RPMI8226 (cell line): ENCODE data around the gene PHEX.

Experiments
- DNase-seq: peaks from one replicate; pipeline ENCODE4 v3.0.0-alpha.2; 2015

The PHEX gene

DNA sequence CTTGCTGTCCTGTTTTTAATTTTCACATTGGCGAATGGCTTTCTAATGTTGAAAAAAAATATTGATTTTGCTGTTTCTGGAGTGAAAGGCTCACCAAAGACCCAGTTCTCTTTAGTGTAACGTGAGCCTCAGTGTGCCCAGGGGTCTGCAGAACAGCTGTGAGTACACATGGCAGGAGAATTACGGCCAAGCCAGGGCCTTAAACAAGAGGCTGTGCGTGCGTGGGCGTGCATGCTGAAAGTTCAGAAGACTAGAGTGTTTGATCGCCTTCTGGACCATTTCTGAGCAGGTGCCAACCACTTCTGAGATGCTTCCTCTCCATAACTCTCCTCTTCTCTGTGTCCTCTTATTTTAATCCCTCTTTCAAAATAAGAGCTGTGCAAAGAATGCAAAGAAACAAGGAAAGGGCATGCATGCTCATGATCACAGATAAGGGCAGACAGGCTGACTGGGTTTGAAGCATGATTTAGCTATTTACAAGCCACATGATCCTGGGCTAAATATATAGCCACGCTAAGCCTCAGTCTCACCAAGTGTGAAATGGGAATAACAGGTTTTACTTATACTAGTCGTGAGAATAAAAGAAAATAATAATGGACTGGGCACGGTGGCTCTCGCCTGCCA, 9.9 kb downstream of the PHEX start:
- DNase-seq, result no peak

DNA sequence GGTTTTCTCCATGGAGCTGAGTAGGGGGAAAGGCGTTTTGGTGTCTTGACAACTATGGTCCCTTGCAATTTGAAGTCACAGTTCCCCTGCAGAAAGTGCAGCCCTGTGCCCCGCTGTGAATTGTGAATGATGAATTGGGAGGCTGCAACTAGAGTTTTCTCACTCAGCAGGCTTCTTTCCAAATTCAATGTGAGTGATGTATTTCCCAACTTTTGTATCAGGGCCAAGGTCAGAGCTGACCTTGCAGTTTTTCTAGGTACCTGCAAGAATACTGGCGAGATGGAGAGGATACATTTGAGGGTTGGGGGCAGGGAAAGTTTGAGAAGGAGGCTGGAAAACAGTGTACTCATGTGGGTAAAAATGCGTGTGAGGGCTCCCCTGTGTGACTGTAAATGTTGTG, 11.7 kb downstream of the PHEX start:
- no peak for DNase-seq

DNA sequence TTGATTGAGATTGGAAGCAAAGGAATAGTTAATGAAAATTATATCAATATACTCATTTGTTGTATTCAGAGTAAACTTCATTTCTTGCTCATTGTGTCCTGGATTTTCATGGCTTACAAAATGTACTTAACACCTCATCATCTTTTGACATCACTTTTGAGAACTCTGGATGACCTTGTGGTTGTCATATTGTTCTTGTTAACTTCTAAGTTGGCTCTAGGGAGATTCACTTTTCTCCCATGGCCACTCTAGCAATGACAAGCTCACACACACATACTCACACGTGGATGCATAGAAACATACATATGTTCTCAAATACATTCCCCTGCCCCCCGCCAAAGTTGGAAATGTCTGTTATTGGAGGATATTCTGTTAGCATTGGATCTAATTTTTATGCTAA, 15.3 kb downstream of the PHEX start:
- DNase-seq, result no peak

DNA sequence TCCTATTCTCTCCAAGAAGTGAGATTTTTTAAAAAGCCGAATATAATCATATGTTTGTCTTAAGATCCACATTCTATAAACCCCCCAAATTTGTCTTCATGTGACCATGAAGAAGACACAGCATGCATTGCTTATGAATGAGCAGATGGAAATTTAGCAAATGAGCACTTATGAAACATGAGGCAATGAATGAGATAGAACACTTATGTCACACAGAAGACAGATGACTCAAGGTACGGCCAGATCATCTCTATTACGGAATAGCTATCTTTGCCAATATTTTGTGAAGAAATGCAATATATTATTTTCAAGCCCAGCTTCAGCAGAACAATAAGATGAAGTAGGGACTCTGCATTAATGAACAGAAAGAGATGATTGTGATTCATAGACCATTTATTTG, 21.4 kb downstream of the PHEX start:
- DNase-seq, result no peak

DNA sequence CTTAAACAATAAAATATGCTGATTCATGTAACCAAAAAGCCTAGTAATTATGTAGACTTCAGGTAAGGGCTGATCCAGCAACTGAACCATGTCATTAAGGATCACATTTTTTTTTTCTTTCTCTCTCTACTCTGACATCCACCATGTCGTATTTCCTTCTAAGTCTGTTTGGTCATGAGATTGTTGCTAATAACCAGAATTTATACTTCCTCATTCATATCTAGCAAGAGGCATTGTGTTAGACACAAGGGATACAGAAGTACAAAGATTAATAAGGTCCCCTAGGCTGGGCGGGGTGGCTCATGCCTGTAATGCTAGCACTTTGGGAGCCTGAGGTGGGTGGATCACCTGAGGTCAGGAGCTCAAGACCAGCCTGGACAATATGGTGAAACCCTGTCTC, 24.1 kb downstream of the PHEX start:
- DNase-seq, result no peak

DNA sequence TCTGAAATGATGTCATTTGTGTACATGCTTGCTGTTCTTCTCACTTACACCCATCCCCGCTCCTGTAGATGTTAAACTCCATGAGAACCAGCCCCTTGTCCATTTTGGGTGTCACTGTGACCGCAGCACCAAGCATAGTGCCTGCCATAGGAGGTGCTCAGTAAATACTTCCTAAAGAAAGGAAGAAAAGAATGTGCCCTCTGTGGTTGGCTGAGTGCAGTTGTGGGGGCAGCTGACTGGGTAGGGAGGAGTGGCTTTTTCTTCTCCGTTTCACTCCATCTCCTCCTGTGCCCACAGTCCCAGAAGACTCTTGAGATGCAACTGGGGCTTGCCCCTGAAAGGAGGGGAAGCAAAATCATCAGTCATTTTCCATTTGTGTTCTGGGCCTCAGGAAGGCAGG, 25.5 kb downstream of the PHEX start:
- DNase-seq, result no peak

DNA sequence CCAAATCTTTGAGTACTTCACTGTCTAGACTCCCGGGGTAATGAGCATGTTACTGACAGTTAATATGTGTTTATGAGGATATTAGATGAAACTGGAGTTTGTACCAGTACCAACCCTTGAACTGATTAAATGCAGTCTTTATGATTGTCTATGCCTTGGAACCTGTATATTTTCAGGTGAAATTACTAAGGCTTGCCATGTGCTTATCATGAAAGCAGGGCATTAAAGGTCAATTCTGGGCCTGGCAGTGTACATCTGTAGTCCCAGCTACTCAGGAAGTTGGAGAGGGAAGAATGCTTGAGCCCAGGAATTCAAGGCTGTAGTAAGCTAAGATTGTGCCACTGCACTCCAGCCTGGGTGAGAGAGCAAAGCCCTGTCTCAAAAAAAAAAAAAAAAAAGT, 27.6 kb downstream of the PHEX start:
- no peak for DNase-seq

DNA sequence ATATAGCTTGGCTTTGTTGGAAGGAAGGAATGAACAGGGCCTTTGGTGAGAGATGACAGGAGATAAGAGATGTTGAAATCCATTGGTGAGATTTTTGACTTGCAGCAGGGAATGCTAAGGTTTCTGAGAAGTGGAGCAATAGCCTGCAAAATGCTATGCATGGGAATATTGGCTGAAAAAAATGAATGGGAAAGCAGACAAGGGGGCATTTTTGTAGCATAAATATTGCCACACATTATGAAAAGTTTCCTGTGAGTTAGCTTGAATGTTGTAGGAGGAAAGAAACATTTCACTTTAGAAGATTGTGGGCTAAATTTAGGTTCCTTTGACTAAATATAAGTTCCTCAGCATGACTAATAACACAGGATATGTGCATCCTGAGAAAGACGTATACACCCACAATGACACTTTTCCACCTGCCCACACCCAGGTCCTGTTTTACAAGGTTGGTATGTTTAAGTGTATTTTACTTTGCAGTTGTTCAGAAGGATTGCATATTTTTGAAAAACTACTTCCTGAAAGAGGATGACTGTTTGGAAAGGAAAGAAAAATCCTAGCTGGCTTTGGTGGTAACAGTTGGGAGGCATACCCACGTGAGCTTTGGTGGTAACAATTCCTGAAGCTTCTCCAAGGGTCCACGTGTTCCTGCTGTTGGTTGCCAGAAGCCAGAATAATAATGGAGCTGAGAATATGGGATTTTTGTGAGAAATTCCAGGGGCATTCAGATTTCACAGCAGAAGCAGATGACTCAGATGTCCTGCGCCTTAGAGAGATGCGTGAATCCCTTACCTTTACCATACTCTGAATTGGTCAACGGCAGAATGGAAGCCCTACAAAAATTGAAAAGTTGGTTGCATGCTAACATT, 28.5 kb downstream of the PHEX start:
- DNase-seq, result no peak

DNA sequence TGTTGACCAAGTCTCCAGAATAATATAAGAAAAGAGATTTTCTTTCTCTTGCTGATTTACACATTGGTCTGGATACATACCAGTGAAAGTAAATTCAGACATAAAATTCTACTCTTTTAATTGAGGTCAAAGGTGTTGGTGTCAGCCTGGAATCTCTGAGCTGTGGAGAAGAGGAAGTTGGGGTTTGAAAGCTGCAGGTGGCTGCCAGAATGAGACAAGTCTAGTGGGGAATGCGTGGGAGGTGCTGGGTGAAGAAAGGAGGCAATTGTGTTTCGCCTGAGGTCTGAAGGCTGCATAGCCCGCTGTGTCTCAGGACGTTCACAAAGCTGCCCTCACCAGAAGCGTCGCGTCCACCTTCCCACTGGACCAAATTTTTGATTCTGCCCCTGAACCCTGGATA, 31.2 kb downstream of the PHEX start:
- DNase-seq, result peak; percentile 8

DNA sequence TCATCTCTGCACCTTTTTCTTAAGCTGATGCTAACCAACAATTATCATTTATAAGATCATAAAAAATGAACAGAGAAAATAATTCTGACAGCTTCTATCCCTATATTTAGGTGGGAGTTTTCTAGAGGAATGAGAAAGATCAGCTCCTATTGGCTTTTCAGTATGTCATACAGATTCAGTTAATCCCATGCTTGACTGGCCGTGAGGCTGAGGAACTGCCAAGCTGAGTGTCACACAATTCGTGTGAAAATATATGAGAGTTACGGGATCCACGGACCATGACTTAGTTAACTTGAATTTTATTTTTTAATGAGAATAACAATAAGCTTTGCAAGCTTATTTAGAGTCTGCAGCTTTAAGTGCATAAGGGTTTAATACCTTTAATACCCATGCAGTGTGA, 37.5 kb downstream of the PHEX start:
- DNase-seq, result no peak

DNA sequence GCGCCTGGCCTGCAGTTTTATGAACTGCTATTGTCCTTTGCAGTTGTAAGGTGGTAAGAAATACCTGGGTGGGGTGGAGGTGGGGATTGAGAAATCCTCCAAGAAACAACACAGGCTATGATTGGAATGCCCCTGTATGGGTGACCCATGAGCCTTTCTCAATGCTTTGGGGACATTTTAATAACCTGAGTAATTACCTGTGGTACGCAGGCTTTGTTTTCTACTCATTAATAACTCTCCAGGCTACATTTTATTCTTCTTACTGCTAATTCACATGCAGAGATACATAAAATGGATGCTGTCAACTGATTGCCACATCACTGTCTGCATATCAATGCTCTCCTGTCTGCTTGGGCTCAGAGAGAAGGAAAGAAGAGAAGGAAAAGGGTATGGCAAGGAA, 41.8 kb downstream of the PHEX start:
- no peak for DNase-seq

DNA sequence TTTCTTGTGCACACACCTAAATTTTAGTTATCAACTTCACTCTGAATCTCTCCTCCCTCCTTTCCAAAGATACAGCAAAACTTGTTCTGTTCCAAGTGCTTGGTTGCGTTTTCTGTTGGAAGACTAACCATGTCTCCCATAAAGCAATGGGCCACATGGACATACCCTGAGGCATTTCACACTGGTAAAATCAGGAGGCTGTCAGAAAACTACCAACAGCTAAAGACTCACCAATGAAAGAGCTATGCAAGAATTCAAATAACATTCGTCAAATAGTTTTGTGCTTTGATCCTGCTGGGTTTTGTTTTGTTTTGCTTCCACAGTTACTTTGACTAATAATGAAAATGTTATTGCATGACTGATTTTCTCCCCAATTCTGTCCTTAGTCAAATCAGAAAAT, 46.0 kb downstream of the PHEX start:
- no peak for DNase-seq

DNA sequence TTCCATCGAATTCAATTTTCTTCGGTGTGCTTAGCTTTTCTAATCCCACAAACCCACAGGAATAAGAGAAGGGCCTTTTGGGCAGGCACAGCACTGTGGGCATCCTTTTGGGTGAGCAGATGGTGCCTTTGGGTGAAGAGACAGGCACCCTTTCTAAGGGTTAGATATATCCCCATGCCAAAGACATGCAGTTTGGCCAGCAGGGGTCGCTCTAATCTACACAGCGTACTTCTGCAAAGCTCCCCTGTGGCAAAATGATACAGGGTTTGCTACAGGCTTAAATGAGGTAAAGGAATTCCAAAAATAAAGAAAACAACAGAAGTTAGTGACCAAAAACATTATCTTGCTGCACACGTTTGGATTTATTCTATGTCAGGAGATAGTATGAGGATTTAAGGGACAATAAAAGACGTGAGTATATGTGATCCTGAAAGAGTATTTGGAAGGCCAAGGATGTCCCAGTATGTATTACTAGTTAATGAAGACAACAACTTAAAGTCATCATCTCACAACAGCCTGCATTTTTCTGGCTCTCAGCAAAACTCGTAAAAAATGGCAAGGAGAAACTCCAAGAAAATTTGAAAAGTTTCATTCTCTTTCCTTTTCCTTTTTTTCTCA, 49.5 kb downstream of the PHEX start:
- peak; percentile 41 for DNase-seq

DNA sequence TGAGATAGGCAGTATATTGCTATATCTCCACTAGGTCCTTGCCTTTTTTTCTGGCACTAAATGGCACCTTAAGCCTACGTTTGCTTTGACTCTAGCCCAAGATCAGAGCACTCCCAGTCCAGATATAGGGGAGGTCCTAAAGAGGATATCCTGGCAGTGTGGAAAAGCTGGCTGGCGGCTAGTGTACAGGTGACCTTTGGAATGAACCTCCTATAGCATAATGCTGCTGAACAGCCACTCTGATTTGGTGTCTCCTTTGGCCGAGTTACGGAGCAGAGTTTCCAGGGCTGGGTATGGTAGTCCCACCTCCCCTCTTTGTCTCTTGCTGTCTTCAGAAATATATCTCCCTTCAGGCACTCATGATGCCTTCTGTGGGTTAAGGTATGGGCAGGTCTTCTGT, 53.9 kb downstream of the PHEX start:
- DNase-seq, result no peak

DNA sequence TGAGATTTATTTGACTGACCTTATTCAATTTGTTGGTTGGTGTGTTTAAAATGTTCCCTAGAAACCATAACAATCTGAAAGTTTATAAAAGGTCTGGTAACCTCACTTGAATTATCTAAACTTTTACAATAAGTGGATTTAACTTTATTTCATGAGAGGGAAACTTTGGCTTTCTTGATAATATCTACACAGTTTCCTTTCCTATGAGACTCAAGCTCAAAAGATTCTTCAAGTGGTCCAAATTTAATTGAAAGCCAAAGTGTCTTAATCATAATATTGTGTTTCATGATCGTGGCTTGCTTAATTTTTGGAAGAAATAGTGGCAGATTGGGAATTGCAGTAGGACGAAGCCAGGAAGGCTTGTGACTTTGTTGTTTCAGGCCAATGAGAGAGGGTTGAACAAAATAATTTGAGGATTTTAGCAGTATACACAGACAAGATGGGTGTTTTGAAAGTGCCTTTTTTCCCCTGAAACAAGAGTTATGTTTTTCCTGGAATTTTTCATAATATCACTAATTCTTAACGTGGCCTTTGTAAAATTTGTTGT, 55.0 kb downstream of the PHEX start:
- DNase-seq, result no peak

DNA sequence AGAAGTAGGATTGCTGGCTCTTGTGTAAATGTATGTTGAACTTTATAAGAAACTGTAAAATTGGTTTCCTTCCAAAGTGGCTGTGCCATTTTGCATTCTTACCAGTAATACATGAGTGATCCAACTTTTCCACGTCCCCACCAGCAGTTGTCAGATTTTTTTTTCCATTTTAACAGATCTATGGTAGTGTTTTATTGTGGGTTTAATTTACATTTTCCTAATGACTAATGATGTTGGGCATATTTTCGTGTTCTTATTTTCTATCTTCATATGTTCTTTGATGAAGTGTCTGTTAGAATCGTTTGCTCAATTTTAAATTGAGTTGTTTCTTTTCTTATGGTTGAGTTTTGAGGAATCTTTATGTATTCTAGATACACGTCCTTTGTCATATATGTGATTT, 56.2 kb downstream of the PHEX start:
- no peak for DNase-seq

DNA sequence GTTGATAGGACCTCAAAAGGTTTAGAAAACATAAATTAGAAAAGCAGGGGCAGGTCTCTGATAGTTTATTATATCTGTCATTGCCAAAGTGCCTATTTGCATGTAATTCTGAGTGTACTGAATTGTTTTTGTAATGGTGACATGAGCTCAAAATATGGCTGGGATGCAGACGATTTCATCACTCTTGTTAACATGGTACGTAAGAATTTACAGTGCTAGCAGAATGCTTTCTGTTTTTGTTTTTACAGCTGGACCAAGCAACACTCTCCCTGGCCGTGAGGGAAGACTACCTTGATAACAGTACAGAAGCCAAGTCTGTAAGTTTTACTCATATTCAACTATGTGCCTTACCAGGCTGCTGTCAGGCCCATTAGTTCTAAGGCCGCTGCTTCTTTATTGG, 58.1 kb downstream of the PHEX start:
- no peak for DNase-seq

DNA sequence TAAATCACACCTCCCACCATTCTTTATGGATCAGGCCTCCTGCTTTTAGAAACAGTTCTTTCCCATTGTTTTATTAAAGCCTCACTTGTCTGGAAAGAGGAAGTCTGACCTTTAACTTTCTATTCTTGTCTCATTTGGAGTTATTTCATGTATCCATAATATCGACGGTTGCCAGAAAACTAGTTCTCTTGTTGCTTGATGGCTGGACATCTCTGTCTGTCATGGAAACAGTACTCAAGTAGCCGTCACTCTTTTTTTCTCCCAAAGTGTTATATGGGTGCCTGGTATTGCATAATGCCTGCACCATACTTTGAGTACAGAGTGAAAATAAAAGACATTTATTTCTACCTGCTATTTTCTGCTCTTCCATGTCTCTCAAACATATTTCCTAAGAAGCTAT, 61.4 kb downstream of the PHEX start:
- no peak for DNase-seq

DNA sequence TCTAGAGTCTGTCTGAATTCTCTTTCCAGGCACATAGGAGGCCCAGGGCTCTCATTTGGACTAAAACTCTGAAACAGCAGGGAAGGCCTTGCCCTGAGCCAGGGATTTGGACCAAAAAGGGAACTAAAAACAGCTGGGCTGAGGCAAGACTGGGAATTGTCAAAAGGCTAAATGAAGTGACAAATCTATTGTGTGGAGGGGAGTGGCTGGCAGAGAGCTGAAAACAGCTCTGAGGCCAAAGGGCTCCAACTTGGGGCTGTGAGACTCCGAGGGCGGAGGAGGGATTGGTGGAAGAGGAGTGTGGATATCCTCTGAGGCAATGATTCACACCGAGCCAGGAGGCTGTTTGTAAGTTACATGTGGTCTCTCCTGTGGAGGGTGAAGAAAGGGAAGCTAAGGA, 63.2 kb downstream of the PHEX start:
- no peak for DNase-seq

DNA sequence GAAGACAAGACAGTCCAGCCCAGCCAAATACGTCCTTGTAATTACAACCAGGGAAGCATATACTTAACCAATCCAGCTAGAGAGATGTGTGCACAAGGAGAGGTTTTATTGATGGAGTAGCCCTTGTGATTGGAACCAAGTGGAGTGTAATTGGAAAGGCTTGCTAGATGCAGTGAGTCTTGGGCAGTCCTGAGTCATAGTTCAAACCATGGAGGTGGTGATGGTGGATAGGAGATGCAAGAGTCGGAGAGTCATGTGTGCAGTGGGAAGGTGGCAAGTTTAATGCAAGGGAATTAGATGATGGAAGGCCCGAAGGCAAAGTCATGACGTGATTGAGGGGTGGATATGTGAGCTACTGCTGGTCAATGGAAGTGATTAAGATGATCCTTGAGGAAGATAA, 63.7 kb downstream of the PHEX start:
- no peak for DNase-seq

DNA sequence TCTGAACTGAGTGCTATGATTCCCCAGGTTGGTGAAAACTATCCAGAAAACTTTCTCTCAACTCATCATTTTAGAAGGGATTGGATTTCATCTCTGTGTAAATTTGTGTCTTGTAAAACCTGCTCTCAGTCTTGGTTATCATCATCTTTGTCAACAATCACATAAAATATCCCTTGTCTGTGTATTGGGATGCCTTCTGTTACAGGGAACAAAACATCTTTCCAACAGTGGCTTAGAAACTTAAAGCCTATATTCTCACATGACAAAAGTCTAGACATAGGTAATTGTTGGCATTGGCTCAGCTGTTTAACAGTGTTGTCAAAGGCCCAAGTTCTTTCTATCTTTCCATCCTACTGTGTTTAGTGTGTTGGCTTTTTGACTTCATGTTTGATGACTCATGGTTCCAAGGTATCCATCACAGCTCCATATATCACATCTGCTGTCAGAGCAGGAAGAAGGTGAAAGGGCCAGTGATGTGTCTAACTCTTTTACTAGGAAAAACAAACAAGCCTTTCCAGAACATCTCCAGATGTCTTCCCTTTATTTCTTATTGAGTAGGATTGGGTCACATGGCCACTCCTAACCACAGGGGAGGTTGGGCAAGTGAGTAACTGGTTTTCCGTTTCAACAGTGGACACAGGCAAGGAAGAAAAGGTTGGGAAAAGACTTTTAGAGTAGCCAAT, 65.0 kb downstream of the PHEX start:
- DNase-seq, result no peak

DNA sequence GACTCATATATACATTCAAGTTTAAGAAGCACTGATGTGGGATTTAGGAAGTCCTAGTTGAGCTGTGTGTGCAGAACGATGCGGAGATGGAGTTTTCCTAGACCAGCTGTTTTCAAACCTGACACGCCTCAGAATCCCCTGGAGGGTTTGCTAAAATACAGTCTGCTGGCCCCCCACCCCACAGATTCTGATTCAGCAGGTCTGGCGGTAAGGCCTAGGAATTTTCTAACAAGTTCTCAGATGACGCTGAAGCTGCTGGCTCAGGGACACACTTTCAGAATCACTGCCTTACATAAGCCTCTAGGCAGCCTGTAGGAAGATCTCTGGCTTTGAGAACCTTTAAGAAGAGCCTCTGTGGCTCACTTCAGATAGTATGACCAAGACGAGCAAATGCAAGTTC, 73.1 kb downstream of the PHEX start:
- no peak for DNase-seq

DNA sequence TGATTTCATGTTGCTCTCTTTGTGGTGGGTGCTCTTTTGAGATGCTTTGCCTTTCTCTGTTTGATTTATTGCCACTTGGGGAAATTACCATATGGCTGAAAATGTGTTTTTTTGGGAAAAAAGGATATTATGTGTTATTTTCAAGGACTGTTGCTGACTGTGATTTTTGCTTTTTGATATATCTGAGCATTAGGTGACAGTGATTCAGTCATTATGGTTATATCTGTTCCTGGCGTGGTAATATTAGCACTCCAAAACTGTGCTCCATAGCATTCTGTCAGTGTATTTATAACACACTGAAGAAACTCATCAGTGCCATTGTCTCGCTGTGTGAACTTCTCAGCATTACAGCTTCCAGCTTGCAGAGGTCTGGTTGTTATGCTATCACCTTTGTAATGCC, 73.8 kb downstream of the PHEX start:
- no peak for DNase-seq

DNA sequence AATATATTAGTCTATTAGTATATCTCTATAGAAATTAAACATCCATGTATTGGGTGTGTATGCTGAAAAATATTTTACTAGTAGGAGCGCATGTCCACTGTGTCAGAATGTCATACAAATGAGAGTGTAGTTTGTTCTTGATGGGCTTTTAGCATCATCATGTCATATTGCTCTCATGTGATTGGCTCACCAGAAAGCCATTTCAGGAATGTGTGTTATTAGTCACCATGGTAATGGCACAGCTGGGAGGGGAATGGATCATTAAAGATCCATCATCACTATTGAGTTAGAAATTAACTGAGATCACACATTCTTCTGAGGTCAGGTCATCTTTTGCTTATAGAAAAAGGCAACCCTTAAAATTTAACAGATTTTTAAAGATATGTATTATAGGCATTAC, 77.3 kb downstream of the PHEX start:
- no peak for DNase-seq
